ENCODE results near the gene HDGF. TPM values are rescaled to one million over a fixed set of nuclear protein-coding genes. Genes with fewer than 3 reads are reported as not detected.

Gene HDGF
- total and polyA plus RNA-seq, 2 of the 8 experiments (the other 6 are each of a cell fraction or from before 2014, with no cell fraction given) = 145 to 391 TPM

Other genes with a start within 250 kb of the HDGF start
- gene IQGAP3, start 179.1 kb downstream of the HDGF start, total RNA-seq (2021; fragmentation: NEBNext Ultra II Directional; extraction: Animal tissue kit (Norgen Biotek cat#: 25700)) = 20.9 and 22.3 TPM in 2 replicates
- 14.6 and 18.2 TPM in 2 replicates for gene IQGAP3, start 179.1 kb downstream of the HDGF start, polyA plus RNA-seq (2011; rRNA removed)
- gene TTC24, start 172.0 kb downstream of the HDGF start, total RNA-seq (2021; fragmentation: NEBNext Ultra II Directional; extraction: Animal tissue kit (Norgen Biotek cat#: 25700)) = not detected in 2 replicates
- 0.08 TPM in 1 of 2 replicates, not detected in the other for gene TTC24, start 172.0 kb downstream of the HDGF start, polyA plus RNA-seq (2011; rRNA removed)
- 73.1 and 75.4 TPM in 2 replicates for gene NAXE, start 159.9 kb downstream of the HDGF start, total RNA-seq (2021; fragmentation: NEBNext Ultra II Directional; extraction: Animal tissue kit (Norgen Biotek cat#: 25700))
- 74.3 and 99.5 TPM in 2 replicates for gene NAXE, start 159.9 kb downstream of the HDGF start, polyA plus RNA-seq (2011; rRNA removed)
- 47.9 and 48.5 TPM in 2 replicates for gene GPATCH4, start 150.2 kb downstream of the HDGF start, total RNA-seq (2021; fragmentation: NEBNext Ultra II Directional; extraction: Animal tissue kit (Norgen Biotek cat#: 25700))
- gene GPATCH4, start 150.2 kb downstream of the HDGF start, polyA plus RNA-seq (2011; rRNA removed) = 19.3 and 20.5 TPM in 2 replicates
- gene HAPLN2, start 132.3 kb downstream of the HDGF start, total RNA-seq (2021; fragmentation: NEBNext Ultra II Directional; extraction: Animal tissue kit (Norgen Biotek cat#: 25700)) = 0.19 TPM in 1 of 2 replicates, not detected in the other
- gene HAPLN2, start 132.3 kb downstream of the HDGF start, polyA plus RNA-seq (2011; rRNA removed) = 0.51 and 1.2 TPM in 2 replicates
- 3.8 and 4.5 TPM in 2 replicates for gene BCAN, start 109.6 kb downstream of the HDGF start, total RNA-seq (2021; fragmentation: NEBNext Ultra II Directional; extraction: Animal tissue kit (Norgen Biotek cat#: 25700))
- gene BCAN, start 109.6 kb downstream of the HDGF start, polyA plus RNA-seq (2011; rRNA removed) = 17.1 and 24.0 TPM in 2 replicates
- gene NES, start 74.3 kb downstream of the HDGF start, total RNA-seq (2021; fragmentation: NEBNext Ultra II Directional; extraction: Animal tissue kit (Norgen Biotek cat#: 25700)) = 135 and 138 TPM in 2 replicates
- 13.3 and 20.3 TPM in 2 replicates for gene NES, start 74.3 kb downstream of the HDGF start, polyA plus RNA-seq (2011; rRNA removed)
- gene CRABP2, start 46.1 kb downstream of the HDGF start, total RNA-seq (2021; fragmentation: NEBNext Ultra II Directional; extraction: Animal tissue kit (Norgen Biotek cat#: 25700)) = 119 TPM in 2 replicates
- 69.2 and 130 TPM in 2 replicates for gene CRABP2, start 46.1 kb downstream of the HDGF start, polyA plus RNA-seq (2011; rRNA removed)
- 28.4 and 31.8 TPM in 2 replicates for gene METTL25B, start 23.2 kb downstream of the HDGF start, total RNA-seq (2021; fragmentation: NEBNext Ultra II Directional; extraction: Animal tissue kit (Norgen Biotek cat#: 25700))
- gene METTL25B, start 23.2 kb downstream of the HDGF start, polyA plus RNA-seq (2011; rRNA removed) = 30.1 and 43.1 TPM in 2 replicates
- 47.5 and 53.1 TPM in 2 replicates for gene ISG20L2, start 22.9 kb downstream of the HDGF start, total RNA-seq (2021; fragmentation: NEBNext Ultra II Directional; extraction: Animal tissue kit (Norgen Biotek cat#: 25700))
- 46.9 and 53.0 TPM in 2 replicates for gene ISG20L2, start 22.9 kb downstream of the HDGF start, polyA plus RNA-seq (2011; rRNA removed)
- gene MRPL24, start 10.6 kb downstream of the HDGF start, total RNA-seq (2021; fragmentation: NEBNext Ultra II Directional; extraction: Animal tissue kit (Norgen Biotek cat#: 25700)) = 34.4 and 35.2 TPM in 2 replicates
- 23.4 and 29.7 TPM in 2 replicates for gene MRPL24, start 10.6 kb downstream of the HDGF start, polyA plus RNA-seq (2011; rRNA removed)
- gene PRCC, start 15.9 kb upstream of the HDGF start, total RNA-seq (2021; fragmentation: NEBNext Ultra II Directional; extraction: Animal tissue kit (Norgen Biotek cat#: 25700)) = 102 and 115 TPM in 2 replicates
- 84.1 and 95.2 TPM in 2 replicates for gene PRCC, start 15.9 kb upstream of the HDGF start, polyA plus RNA-seq (2011; rRNA removed)
- 3.3 and 4.5 TPM in 2 replicates for gene SH2D2A, start 65.2 kb upstream of the HDGF start, total RNA-seq (2021; fragmentation: NEBNext Ultra II Directional; extraction: Animal tissue kit (Norgen Biotek cat#: 25700))
- 7.9 and 13.7 TPM in 2 replicates for gene SH2D2A, start 65.2 kb upstream of the HDGF start, polyA plus RNA-seq (2011; rRNA removed)
- gene INSRR, start 107.4 kb upstream of the HDGF start, total RNA-seq (2021; fragmentation: NEBNext Ultra II Directional; extraction: Animal tissue kit (Norgen Biotek cat#: 25700)) = not detected in 2 replicates
- 0.02 TPM in 2 replicates for gene INSRR, start 107.4 kb upstream of the HDGF start, polyA plus RNA-seq (2011; rRNA removed)
- 0.24 and 0.27 TPM in 2 replicates for gene NTRK1, start 109.2 kb upstream of the HDGF start, total RNA-seq (2021; fragmentation: NEBNext Ultra II Directional; extraction: Animal tissue kit (Norgen Biotek cat#: 25700))
- gene NTRK1, start 109.2 kb upstream of the HDGF start, polyA plus RNA-seq (2011; rRNA removed) = 0.12 and 0.13 TPM in 2 replicates
- 0.71 and 0.82 TPM in 2 replicates for gene PEAR1, start 142.0 kb upstream of the HDGF start, total RNA-seq (2021; fragmentation: NEBNext Ultra II Directional; extraction: Animal tissue kit (Norgen Biotek cat#: 25700))
- gene PEAR1, start 142.0 kb upstream of the HDGF start, polyA plus RNA-seq (2011; rRNA removed) = 0.63 and 0.77 TPM in 2 replicates
- not detected in 2 replicates for gene LRRC71, start 169.0 kb upstream of the HDGF start, total RNA-seq (2021; fragmentation: NEBNext Ultra II Directional; extraction: Animal tissue kit (Norgen Biotek cat#: 25700))
- gene LRRC71, start 169.0 kb upstream of the HDGF start, polyA plus RNA-seq (2011; rRNA removed) = 0.05 and 0.16 TPM in 2 replicates

Data from H1 (cell line).